GM10248 (cell line): ENCODE results near the gene KLHL18.

Source experiments
- CTCF ChIA-PET: fragments of 300-600 bp; sonication (Branson Sonifier 250); formaldehyde crosslinking; extraction: SDS; loops from one replicate; lab custom pipeline; 2021; ENCODE audit warnings: antibody characterized with exemption; lab: Yijun Ruan, JAX
- POLR2A ChIA-PET: fragments of 350-650 bp; sonication (Branson Sonifier 250); formaldehyde crosslinking; extraction: SDS; loops from one replicate; lab custom pipeline; 2020; ENCODE audit warnings: antibody characterized with exemption; lab: Yijun Ruan, JAX
- DNase-seq: peaks from one replicate; pipeline ENCODE4 v3.0.0; 2012; ENCODE audit errors: extremely low spot score
- CTCF ChIP-seq: IDR thresholded peaks from 2 replicates; pipeline ENCODE4 v1.5.1; 2012; ENCODE audit warnings: mild to moderate bottlenecking, low read depth; ENCODE audit errors: extremely low read depth, missing control alignments, control extremely low read depth

The KLHL18 gene

GRCh38 chr3:47370887-47371697 lies 88.3 kb downstream of the KLHL18 start:
- ChIA-PET CTCF (interaction anchor here (0.8 to 2.0 kb wide), 10 partner anchors 9 to 476 kb away, joined by 3 to 8 read pairs (median 3); partner anchors contain the start of gene PTPN23), POLR2A (no interaction called here)
- peak; percentile 21 for TF ChIP-seq CTCF
- DNase-seq = peak; percentile 79

GRCh38 chr3:47374587-47374986 lies 91.8 kb downstream of the KLHL18 start:
- TF ChIP-seq CTCF = no peak
- DNase-seq = no peak
- CTCF ChIA-PET = no interaction called here
- POLR2A ChIA-PET = no interaction called here

GRCh38 chr3:47376393-47376792 lies 93.6 kb downstream of the KLHL18 start:
- ChIA-PET POLR2A (no interaction called here), CTCF (no interaction called here)
- no peak for TF ChIP-seq CTCF
- DNase-seq = no peak

DNA sequence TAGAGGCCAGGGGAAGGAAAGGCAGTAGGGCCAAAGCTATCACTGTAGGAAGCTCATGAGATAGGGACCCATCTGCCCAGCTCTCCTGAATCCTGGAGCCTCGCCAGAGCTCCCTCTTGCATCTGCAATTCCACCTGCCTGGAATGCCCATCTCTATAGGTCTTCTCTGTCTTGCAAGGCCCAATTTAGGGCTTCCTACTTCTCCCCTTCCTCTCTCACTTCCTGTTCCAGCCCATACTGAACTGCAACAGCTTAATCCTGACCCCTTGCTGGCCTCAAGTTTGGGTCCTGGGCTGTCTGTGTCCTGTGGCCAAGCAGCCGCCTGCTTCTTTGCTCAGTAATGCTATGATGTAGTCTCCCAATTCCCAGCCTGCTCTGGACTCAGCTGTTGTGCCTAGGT lies 94.4 kb downstream of the KLHL18 start:
- ChIA-PET POLR2A (interaction anchor here (1.0 kb wide), 1 partner anchor 86 kb away, joined by 3 read pairs; no protein-coding TSS in a partner anchor), CTCF (interaction anchor here (1.0 to 1.3 kb wide), 4 partner anchors 9 to 44 kb away, joined by 3 to 4 read pairs (median 4); no protein-coding TSS in a partner anchor)
- no peak for DNase-seq
- no peak for TF ChIP-seq CTCF

GRCh38 chr3:47378869-47379268 lies 96.1 kb downstream of the KLHL18 start:
- CTCF ChIA-PET = interaction anchor here (2.6 kb wide), 1 partner anchor 10 kb away, joined by 11 read pairs; no protein-coding TSS in a partner anchor
- DNase-seq = no peak
- TF ChIP-seq CTCF = no peak
- POLR2A ChIA-PET = interaction anchor here (0.8 kb wide), 1 partner anchor 510 kb away, joined by 5 read pairs; no protein-coding TSS in a partner anchor

DNA sequence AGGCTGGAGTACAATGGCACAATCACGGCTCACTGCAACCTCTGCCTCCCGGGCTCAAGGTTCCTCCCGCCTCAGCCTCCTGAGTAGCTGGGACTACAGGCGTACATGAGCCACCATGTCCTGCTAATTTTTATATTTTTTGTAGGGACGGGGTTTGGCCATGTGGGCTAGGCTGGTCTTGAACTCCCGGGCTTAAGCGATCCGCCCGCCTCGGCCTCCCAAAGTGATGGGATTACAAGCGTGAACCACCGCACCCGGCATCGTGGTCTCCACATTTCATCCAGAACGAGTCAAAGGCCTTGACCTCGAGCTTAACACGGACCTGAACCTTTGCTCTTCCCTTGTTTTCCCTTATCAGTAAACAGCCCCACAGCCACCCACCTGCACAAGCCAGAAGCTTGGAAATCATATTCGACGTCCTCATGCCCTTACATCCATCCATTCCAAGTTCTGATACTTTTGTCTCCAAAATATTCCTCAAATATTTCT lies 96.7 kb downstream of the KLHL18 start:
- POLR2A ChIA-PET = no interaction called here
- TF ChIP-seq CTCF = no peak
- CTCF ChIA-PET = interaction anchor here (1.9 to 2.6 kb wide), 2 partner anchors 8 to 10 kb away, joined by 7 to 11 read pairs; no protein-coding TSS in a partner anchor
- no peak for DNase-seq
